H1 (cell line): ENCODE data around the gene TMEM179B. TPM values are rescaled to one million over a fixed set of nuclear protein-coding genes. Genes with fewer than 3 reads are reported as not detected.

ENCODE experiments used
- CTCF ChIA-PET: fragments of 300-600 bp; sonication (Branson Sonifier 250); formaldehyde crosslinking; loops from one replicate; lab custom pipeline; 2021; ENCODE audit not compliant: partially characterized antibody; lab: Charles Lee
- POLR2A ChIA-PET: fragments of 300-600 bp; sonication (Branson Sonifier 250); formaldehyde crosslinking; loops from one replicate; lab custom pipeline; 2021; ENCODE audit warnings: inconsistent platforms; ENCODE audit not compliant: partially characterized antibody; lab: Charles Lee
- DNase-seq, 2 experiments: peaks; one replicate each; pipeline versions ENCODE4 v3.0.0 to v3.0.0-alpha.2; 2010 to 2022; ENCODE audit warnings: low spot score in 2 of 2, low read depth in 1 of 2, mixed read lengths in 1 of 2
- FAIRE-seq: peaks from 2 replicates; lab custom pipeline; 2011; peaks lifted over from hg19 to GRCh38; lab: Jason Lieb, UNC
- H2AFZ ChIP-seq: 2 replicates; pipeline ENCODE4 v1.8.1; 2012; ENCODE audit warnings: low read length, inconsistent platforms
- H2AK5ac ChIP-seq: 2 replicates; pipeline ENCODE4 v1.6.1; 2013; ENCODE audit warnings: low read depth, low read length
- H2BK120ac ChIP-seq: replicated peaks from 2 replicates; pipeline ENCODE3; 2013; ENCODE audit warnings: low read depth, low read length, inconsistent platforms
- H2BK12ac ChIP-seq: 2 replicates; pipeline ENCODE4 v1.6.1; 2013; ENCODE audit warnings: low read depth, low read length
- H2BK15ac ChIP-seq: 2 replicates; pipeline ENCODE4 v1.6.1; 2013; ENCODE audit warnings: low read length
- H2BK20ac ChIP-seq: 2 replicates; pipeline ENCODE4 v1.6.1; 2013; ENCODE audit warnings: low read length
- H2BK5ac ChIP-seq: 2 replicates; pipeline ENCODE4 v1.6.1; 2013; ENCODE audit warnings: low read depth, low read length
- H3K14ac ChIP-seq: 2 replicates; pipeline ENCODE4 v1.6.1; 2013; ENCODE audit warnings: inconsistent platforms; ENCODE audit not compliant: insufficient read length
- H3K18ac ChIP-seq: 2 replicates; pipeline ENCODE4 v1.6.1; 2013; ENCODE audit warnings: low read length; ENCODE audit errors: extremely low read depth
- H3K23ac ChIP-seq: 2 replicates; pipeline ENCODE4 v1.6.1; 2013; ENCODE audit warnings: inconsistent platforms; ENCODE audit not compliant: insufficient read length
- H3K23me2 ChIP-seq: 2 replicates; pipeline ENCODE4 v1.6.1; 2013; ENCODE audit warnings: low read depth, low read length
- H3K27ac ChIP-seq: 2 replicates; pipeline ENCODE4 v1.6.1; 2011; ENCODE audit warnings: low read depth, low read length, inconsistent platforms
- H3K27me3 ChIP-seq, 4 experiments: replicated peaks in 1 of 4; 1 replicate in 1 of 4; 2 replicates in 3 of 4; pipeline versions ENCODE4 v1.6.1 to v1.8.1; 2011 to 2013; ENCODE audit warnings: low read length in 3 of 4, mild to moderate bottlenecking in 3 of 4, inconsistent platforms in 2 of 4, mixed read lengths in 2 of 4, moderate library complexity in 1 of 4; ENCODE audit not compliant: control insufficient read depth in 3 of 4, insufficient read depth in 3 of 4; ENCODE audit errors: extremely low read depth in 1 of 4
- H3K36me3 ChIP-seq, 4 experiments: 2 replicates each; pipeline versions ENCODE4 v1.6.1 to v1.8.1; 2011 to 2013; ENCODE audit warnings: mild to moderate bottlenecking in 4 of 4, low read length in 3 of 4, moderate library complexity in 2 of 4, control low read depth in 1 of 4, inconsistent platforms in 1 of 4; ENCODE audit not compliant: insufficient read depth in 4 of 4, control insufficient read depth in 2 of 4
- H3K4ac ChIP-seq: replicated peaks from 2 replicates; pipeline ENCODE3; 2013; ENCODE audit warnings: low read length, low read depth, mixed read lengths, inconsistent platforms; ENCODE audit not compliant: insufficient read length
- H3K4me1 ChIP-seq, 4 experiments: replicated peaks in 1 of 4; 1 replicate in 1 of 4; 2 replicates in 3 of 4; pipeline versions ENCODE4 v1.6.1 to v1.8.1; 2011 to 2013; ENCODE audit warnings: low read length in 3 of 4, inconsistent platforms in 2 of 4, mixed read lengths in 1 of 4; ENCODE audit not compliant: insufficient read depth in 4 of 4, control insufficient read depth in 3 of 4
- H3K4me2 ChIP-seq, 2 experiments: 2 replicates each; pipeline versions ENCODE4 v1.6.1 to v1.8.1; 2011 to 2013; ENCODE audit warnings: low read depth in 2 of 2, low read length in 2 of 2, control low read depth in 1 of 2, inconsistent platforms in 1 of 2, mild to moderate bottlenecking in 1 of 2; ENCODE audit not compliant: insufficient read depth in 1 of 2
- H3K4me3 ChIP-seq, 4 experiments: fragments of 200-600, 300-600 bp in 1 of 4; sonication (generic), shearing (Covaris generic), sonication (Bioruptor Twin) in 1 of 4; 2 replicates each; pipeline versions ENCODE4 v1.5.1 to v1.8.1; 2011 to 2016; ENCODE audit warnings: low read length in 4 of 4, low read depth in 3 of 4, control low read depth in 2 of 4, inconsistent platforms in 2 of 4, mild to moderate bottlenecking in 2 of 4, mixed read lengths in 1 of 4, moderate library complexity in 1 of 4; ENCODE audit not compliant: insufficient read depth in 2 of 4; ENCODE audit errors: extremely low read depth in 1 of 4
- H3K56ac ChIP-seq: replicated peaks from 2 replicates; pipeline ENCODE3; 2013; ENCODE audit warnings: low read depth, mild to moderate bottlenecking, mixed read lengths, low read length, inconsistent platforms; ENCODE audit not compliant: insufficient read length
- H3K79me1 ChIP-seq: 2 replicates; pipeline ENCODE4 v1.6.1; 2013; ENCODE audit warnings: low read depth, low read length, control low read depth
- H3K79me2 ChIP-seq, 2 experiments: 2 replicates each; pipeline versions ENCODE4 v1.6.1 to v1.8.1; 2012 to 2013; ENCODE audit warnings: low read length in 2 of 2, mild to moderate bottlenecking in 2 of 2, inconsistent platforms in 1 of 2; ENCODE audit not compliant: insufficient read depth in 2 of 2, control insufficient read depth in 1 of 2
- H3K9ac ChIP-seq, 4 experiments: replicated peaks in 1 of 4; 1 replicate in 1 of 4; 2 replicates in 3 of 4; pipeline versions ENCODE4 v1.6.1 to v1.8.1; 2011 to 2013; ENCODE audit warnings: low read depth in 3 of 4, low read length in 3 of 4, control low read depth in 2 of 4, mild to moderate bottlenecking in 2 of 4, moderate library complexity in 2 of 4, inconsistent platforms in 1 of 4; ENCODE audit errors: extremely low read depth in 1 of 4
- H3K9me3 ChIP-seq, 2 experiments: 2 replicates each; pipeline versions ENCODE4 v1.6.1 to v1.8.1; 2012 to 2013; ENCODE audit warnings: mild to moderate bottlenecking in 2 of 2, moderate library complexity in 2 of 2, control low read depth in 1 of 2, inconsistent platforms in 1 of 2, low read depth in 1 of 2, low read length in 1 of 2, mixed read lengths in 1 of 2; ENCODE audit not compliant: insufficient read depth in 2 of 2
- H4K20me1 ChIP-seq, 2 experiments: replicated peaks in 1 of 2; 2 replicates each; pipeline versions ENCODE3 to v1.8.1; 2011 to 2013; ENCODE audit warnings: inconsistent platforms in 2 of 2, low read length in 2 of 2, mild to moderate bottlenecking in 1 of 2; ENCODE audit not compliant: insufficient read depth in 2 of 2, control insufficient read depth in 1 of 2
- H4K5ac ChIP-seq: 2 replicates; pipeline ENCODE4 v1.6.1; 2013; ENCODE audit warnings: low read length, low read depth, mixed read lengths, inconsistent platforms; ENCODE audit not compliant: insufficient read length
- H4K8ac ChIP-seq: 2 replicates; pipeline ENCODE4 v1.8.0; 2013; ENCODE audit warnings: mild to moderate bottlenecking, moderate library complexity, low read length, inconsistent platforms; ENCODE audit not compliant: insufficient read depth; ENCODE audit errors: extremely low read depth
- H4K91ac ChIP-seq: replicated peaks from 2 replicates; pipeline ENCODE3; 2013; ENCODE audit warnings: low read length, mixed read lengths, inconsistent platforms; ENCODE audit not compliant: insufficient read length
- ASH2L ChIP-seq: fragments of 200-600, 300-600 bp; sonication (generic); IDR thresholded peaks from one replicate; pipeline ENCODE4 v1.7.1; 2017; ENCODE audit warnings: low read length
- CHD2 ChIP-seq: IDR thresholded peaks from 2 replicates; pipeline ENCODE4 v1.6.1; 2012; ENCODE audit warnings: low read length, improper control_type of control experiment
- CTBP2 ChIP-seq: IDR thresholded peaks from 2 replicates; pipeline ENCODE4 v1.7.0; 2011; ENCODE audit warnings: borderline replicate concordance, mild to moderate bottlenecking, moderate library complexity, mixed read lengths, low read length; ENCODE audit not compliant: insufficient read depth, insufficient read length
- HDAC6 ChIP-seq: IDR thresholded peaks from one replicate; pipeline ENCODE4 v1.7.1; 2012; ENCODE audit warnings: low read depth, mild to moderate bottlenecking, inconsistent platforms, low read length, moderate library complexity
- JUN ChIP-seq: IDR thresholded peaks from 2 replicates; pipeline ENCODE4 v1.6.1; 2011; ENCODE audit warnings: low read depth, mild to moderate bottlenecking, improper control_type of control experiment, low read length
- PHF8 ChIP-seq: fragments of 200-600 bp; sonication (generic); conservative IDR thresholded peaks from 2 replicates; pipeline ENCODE4 v1.7.1; 2012; ENCODE audit warnings: low read depth, mild to moderate bottlenecking, inconsistent platforms, low read length, moderate library complexity
- RXRA ChIP-seq: IDR thresholded peaks from 2 replicates; pipeline ENCODE4 v1.6.1; 2011; ENCODE audit warnings: low read depth, mild to moderate bottlenecking, low read length, moderate library complexity; ENCODE audit not compliant: insufficient read depth
- SIX5 ChIP-seq: IDR thresholded peaks from 2 replicates; pipeline ENCODE4 v1.6.1; 2011; ENCODE audit warnings: mild to moderate bottlenecking, low read depth, low read length
- whole genome bisulfite sequencing, 2 experiments: shearing (Covaris generic) in 1 of 2; methylation state at CpG; one replicate each; pipeline versions ENCODE4 v1.1.6 to v1.1.7; 2013 to 2015; ENCODE audit warnings: low lambda C conversion rate in 2 of 2, mixed read lengths in 2 of 2, inconsistent platforms in 1 of 2, low coverage in 1 of 2, missing lambda C conversion rate in 1 of 2; ENCODE audit not compliant: insufficient replicate concordance in 2 of 2, insufficient coverage in 1 of 2, insufficient read length in 1 of 2; ENCODE audit errors: extremely low coverage in 1 of 2, missing lambda C conversion rate in 1 of 2; 5-methylcytosine and 5-hydroxymethylcytosine counted together
- polyA plus RNA-seq, 7 experiments: library from polyadenylated mRNA; depleted of rRNA in 3 of 7; stranded (reverse) in 5 of 7; unstranded in 2 of 7; fragments of >200 nt in 5 of 7; fragments of 200-250 nt in 2 of 7; gene quantifications; 1 replicate in 5 of 7; 2 replicates in 1 of 7; 4 replicates in 1 of 7; pipeline versions ENCODE4 v1.2.1 to v1.2.3, GENCODE V29; 2011 to 2013; ENCODE audit warnings: missing spikeins in 2 of 7, mixed read lengths in 2 of 7
- total RNA-seq: library from RNA; stranded (reverse); fragmentation: NEBNext Ultra II Directional; extraction: Animal tissue kit (Norgen Biotek cat#: 25700); gene quantifications from 2 replicates; pipeline ENCODE4 v1.2.1, GENCODE V29; 2021
- TF ChIP-seq, protein P1 (sequence below): IDR thresholded peaks from 2 replicates; pipeline ENCODE4 v1.6.1; 2012; ENCODE audit warnings: inconsistent platforms
- TF ChIP-seq, protein P2 (sequence below): IDR thresholded peaks from 2 replicates; pipeline ENCODE4 v1.6.1; 2012; ENCODE audit warnings: low read length, inconsistent platforms
- TF ChIP-seq, protein P3 (sequence below): IDR thresholded peaks from 2 replicates; pipeline ENCODE4 v1.6.1; 2011; ENCODE audit warnings: low read depth, mild to moderate bottlenecking, low read length; ENCODE audit not compliant: insufficient read depth

TMEM179B gene
- total and polyA plus RNA-seq, 2 of the 8 experiments (the other 6 are each of a cell fraction or from before 2014, with no cell fraction given), result 18.6 to 62.2 TPM

DNA sequence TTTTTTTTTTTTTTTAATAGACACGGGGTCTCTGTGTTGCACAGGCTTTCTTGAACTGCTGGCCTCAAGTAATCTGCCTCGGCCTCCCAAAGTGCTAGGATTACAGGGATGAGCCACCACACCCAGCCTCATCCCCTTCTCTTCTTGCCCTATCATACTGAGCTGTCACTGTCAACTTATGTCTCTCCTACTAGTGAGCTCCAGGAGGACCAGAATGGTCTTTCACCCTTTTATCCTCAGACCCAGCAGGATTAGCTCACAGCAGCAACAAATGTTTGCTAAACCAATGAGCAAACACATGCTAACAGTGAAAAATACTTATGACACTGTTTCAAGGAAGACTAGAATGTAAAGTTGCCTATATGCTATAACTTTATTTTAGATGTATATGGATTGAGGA is 24.5 kb downstream of the TMEM179B start:
- WGBS, 2 experiments, result 89% methylated on average over 1 of the region's 2 CpGs; no CpG with 5 or more reads in 1 of the 2 experiments
- no peaks in the 10 kb centered on the region for H3K79me1 ChIP-seq
- no peaks in the 10 kb centered on the region for H3K79me2 ChIP-seq
- no peak overlapping the region for H4K91ac ChIP-seq
- H3K4me1 ChIP-seq, result no peaks in the 10 kb centered on the region
- H3K27me3 ChIP-seq, result no peaks in the 10 kb centered on the region
- H3K4ac ChIP-seq, result no peak overlapping the region
- no peak overlapping the region for H2BK15ac ChIP-seq
- POLR2A ChIA-PET, result interaction anchor here (0.7 to 6.8 kb wide), 17 partner anchors 8 to 169 kb away, joined by 3 to 50 read pairs (median 6); partner anchors contain the start of genes SLC3A2, STX5, TEX54 and TMEM179B
- H2AFZ ChIP-seq, result no peak overlapping the region
- H3K4me3 ChIP-seq, result no peak overlapping the region
- peaks cover 0 to 4% (median 1%) of the 10 kb centered on the region in 4 experiments; a peak in 2 of 8 replicates for H3K36me3 ChIP-seq
- H4K5ac ChIP-seq, result no peak overlapping the region
- H3K23me2 ChIP-seq, result no peaks in the 10 kb centered on the region
- H2BK12ac ChIP-seq, result no peak overlapping the region
- no peak overlapping the region for H3K56ac ChIP-seq
- no peak overlapping the region for H3K14ac ChIP-seq
- H2AK5ac ChIP-seq, result no peak overlapping the region
- H3K18ac ChIP-seq, result no peak overlapping the region
- no peaks in the 10 kb centered on the region for H4K20me1 ChIP-seq
- no peak overlapping the region for H3K23ac ChIP-seq
- no peak overlapping the region for H2BK120ac ChIP-seq
- no peaks in the 10 kb centered on the region for H3K9me3 ChIP-seq
- no peak overlapping the region for H3K27ac ChIP-seq
- H2BK5ac ChIP-seq, result no peak overlapping the region
- H3K9ac ChIP-seq, result no peak overlapping the region
- FAIRE-seq (no peak), DNase-seq (no peak)
- CTCF ChIA-PET, result interaction anchor here (0.7 to 2.2 kb wide), 3 partner anchors 22 to 117 kb away, joined by 3 to 6 read pairs (median 3); no protein-coding TSS in a partner anchor
- H3K4me2 ChIP-seq, result no peak overlapping the region
- no peak overlapping the region for H2BK20ac ChIP-seq
- no peak overlapping the region for H4K8ac ChIP-seq
- TF ChIP-seq JUN (no peak), HDAC6 (no peak), SIX5 (no peak), PHF8 (no peak), CHD2 (no peak), CTBP2 (no peak), RXRA (no peak), ASH2L (no peak)
- TF ChIP-seq, protein P1, sequence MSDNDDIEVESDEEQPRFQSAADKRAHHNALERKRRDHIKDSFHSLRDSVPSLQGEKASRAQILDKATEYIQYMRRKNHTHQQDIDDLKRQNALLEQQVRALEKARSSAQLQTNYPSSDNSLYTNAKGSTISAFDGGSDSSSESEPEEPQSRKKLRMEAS, result no peak
- TF ChIP-seq, protein P2, sequence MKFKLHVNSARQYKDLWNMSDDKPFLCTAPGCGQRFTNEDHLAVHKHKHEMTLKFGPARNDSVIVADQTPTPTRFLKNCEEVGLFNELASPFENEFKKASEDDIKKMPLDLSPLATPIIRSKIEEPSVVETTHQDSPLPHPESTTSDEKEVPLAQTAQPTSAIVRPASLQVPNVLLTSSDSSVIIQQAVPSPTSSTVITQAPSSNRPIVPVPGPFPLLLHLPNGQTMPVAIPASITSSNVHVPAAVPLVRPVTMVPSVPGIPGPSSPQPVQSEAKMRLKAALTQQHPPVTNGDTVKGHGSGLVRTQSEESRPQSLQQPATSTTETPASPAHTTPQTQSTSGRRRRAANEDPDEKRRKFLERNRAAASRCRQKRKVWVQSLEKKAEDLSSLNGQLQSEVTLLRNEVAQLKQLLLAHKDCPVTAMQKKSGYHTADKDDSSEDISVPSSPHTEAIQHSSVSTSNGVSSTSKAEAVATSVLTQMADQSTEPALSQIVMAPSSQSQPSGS, result no peak
- TF ChIP-seq, protein P3, sequence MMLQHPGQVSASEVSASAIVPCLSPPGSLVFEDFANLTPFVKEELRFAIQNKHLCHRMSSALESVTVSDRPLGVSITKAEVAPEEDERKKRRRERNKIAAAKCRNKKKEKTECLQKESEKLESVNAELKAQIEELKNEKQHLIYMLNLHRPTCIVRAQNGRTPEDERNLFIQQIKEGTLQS, result no peak
